Left ventricle myocardium inferior (tissue), 1 donor: ENCODE results near the gene THSD4. TPM values are rescaled to one million over a fixed set of nuclear protein-coding genes. Genes with fewer than 3 reads are reported as not detected.
A peak's percentile ranks its signal among the peaks of the same experiment; 100 is the strongest.

Source experiments
- DNase-seq: peaks from one replicate; pipeline ENCODE4 v3.0.0-alpha.2; 2020
- H3K27ac ChIP-seq: fragments of 200-600 bp; replicated peaks from 2 replicates; pipeline ENCODE4 v1.8.0; 2021
- H3K27me3 ChIP-seq: fragments of 200-600 bp; 2 replicates; pipeline ENCODE4 v1.8.0; 2021; ENCODE audit warnings: low read depth
- H3K36me3 ChIP-seq: fragments of 200-600 bp; 2 replicates; pipeline ENCODE4 v1.8.0; 2021
- H3K4me1 ChIP-seq: fragments of 200-600 bp; 2 replicates; pipeline ENCODE4 v1.8.0; 2021
- H3K4me3 ChIP-seq: fragments of 200-600 bp; 2 replicates; pipeline ENCODE4 v1.8.0; 2021; ENCODE audit warnings: mild to moderate bottlenecking, moderate library complexity
- H3K9me3 ChIP-seq: fragments of 200-600 bp; replicated peaks from 2 replicates; pipeline ENCODE4 v1.8.0; 2021
- CTCF ChIP-seq: fragments of 200-600 bp; IDR thresholded peaks from 2 replicates; pipeline ENCODE4 v1.8.0; 2021; ENCODE audit warnings: antibody characterized with exemption, mild to moderate bottlenecking, borderline replicate concordance
- intact Hi-C: fragments of 100-400 bp; cut with micrococcal nuclease; formaldehyde crosslinking; loops from one replicate; pipeline ENCODE4 v1.11.0; 2022
- total RNA-seq: library from RNA; stranded (reverse); fragmentation: NEBNext Ultra II Directional; extraction: Animal tissue kit (Norgen Biotek cat#: 25700); gene quantifications from one replicate; pipeline ENCODE4 v1.2.1, GENCODE V29; 2021
- donor health status: DM: no; HTN: yes; CAD: no; lungs with severe emphysema.

THSD4 gene
- total RNA-seq, 1 donor from 2014 or later, result 95.8 TPM

- Histone ChIP-seq H3K36me3 (no peaks in the 10 kb centered on the region), H3K4me1 (peaks cover 56% of the 10 kb centered on the region), H3K4me3 (no peak overlapping the region), H3K27ac (peak overlapping the region; percentile 81), H3K9me3 (no peaks in the 10 kb centered on the region), H3K27me3 (no peaks in the 10 kb centered on the region)
- DNase-seq, result no peak
- intact Hi-C loops, result no loop called here
- TF ChIP-seq CTCF, result no peak
These were observed 564.0 kb downstream of the THSD4 start for GRCh38 chr15:71679223-71679792.

GRCh38 chr15:71679793-71680353, 564.6 kb downstream of the THSD4 start:
- no peak for TF ChIP-seq CTCF
- Histone ChIP-seq H3K36me3 (no peaks in the 10 kb centered on the region), H3K27ac (peak overlapping the region; percentile 81), H3K27me3 (no peaks in the 10 kb centered on the region), H3K4me1 (peaks cover 52% of the 10 kb centered on the region), H3K9me3 (no peaks in the 10 kb centered on the region), H3K4me3 (no peak overlapping the region)
- intact Hi-C loops, result no loop called here
- DNase-seq, result no peak

GRCh38 chr15:71682001-71682400, 566.7 kb downstream of the THSD4 start:
- peak overlapping the region; percentile 17 for H3K27ac ChIP-seq
- H3K36me3 ChIP-seq, result no peaks in the 10 kb centered on the region
- H3K9me3 ChIP-seq, result no peaks in the 10 kb centered on the region
- TF ChIP-seq CTCF, result no peak
- intact Hi-C loops, result no loop called here
- no peak overlapping the region for H3K4me3 ChIP-seq
- peaks cover 48% of the 10 kb centered on the region for H3K4me1 ChIP-seq
- no peak for DNase-seq
- H3K27me3 ChIP-seq, result no peaks in the 10 kb centered on the region

DNA sequence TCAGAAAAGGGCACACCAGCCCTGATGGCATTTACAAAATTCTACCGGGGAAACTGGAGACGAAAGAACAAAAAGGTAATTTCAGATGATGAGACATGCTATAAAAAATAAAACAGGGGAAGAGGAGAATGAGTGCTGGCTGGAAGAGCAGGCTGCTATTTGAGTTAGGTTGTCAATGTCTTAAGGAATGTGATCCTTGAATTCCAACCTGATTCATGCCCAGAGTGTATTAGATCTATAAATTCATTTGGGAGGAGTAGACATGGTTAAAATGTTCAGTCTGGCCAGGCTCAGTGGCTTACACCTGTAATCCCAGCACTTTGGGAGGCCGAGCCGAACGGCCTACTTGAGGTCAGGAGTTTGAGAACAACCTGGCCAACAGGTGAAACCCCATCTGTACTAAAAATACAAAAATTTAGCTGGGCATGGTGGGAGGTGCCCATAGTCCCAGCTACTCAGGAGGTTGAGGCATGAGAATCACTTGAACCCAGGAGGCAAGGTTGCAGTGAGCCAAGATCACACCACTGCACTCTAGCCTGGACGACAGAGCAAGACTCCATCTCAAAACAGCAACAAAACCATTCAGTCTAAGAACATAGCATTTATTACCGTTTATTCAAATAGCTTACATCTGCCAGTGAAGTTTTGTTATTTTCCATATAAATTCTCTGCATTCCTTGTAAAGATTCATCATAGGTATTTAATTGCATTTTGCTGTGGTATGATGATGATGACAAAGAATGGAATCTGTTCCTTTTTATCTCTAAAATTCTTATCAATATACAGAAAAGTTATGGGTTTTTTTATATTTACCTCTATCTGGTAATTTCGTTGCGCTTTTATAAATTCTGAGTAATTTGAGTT, 568.4 kb downstream of the THSD4 start:
- intact Hi-C loops, result no loop called here
- Histone ChIP-seq H3K36me3 (no peaks in the 10 kb centered on the region), H3K4me1 (peaks cover 32% of the 10 kb centered on the region), H3K9me3 (no peaks in the 10 kb centered on the region), H3K27ac (no peak overlapping the region), H3K4me3 (no peak overlapping the region), H3K27me3 (no peaks in the 10 kb centered on the region)
- no peak for TF ChIP-seq CTCF
- DNase-seq, result no peak

DNA sequence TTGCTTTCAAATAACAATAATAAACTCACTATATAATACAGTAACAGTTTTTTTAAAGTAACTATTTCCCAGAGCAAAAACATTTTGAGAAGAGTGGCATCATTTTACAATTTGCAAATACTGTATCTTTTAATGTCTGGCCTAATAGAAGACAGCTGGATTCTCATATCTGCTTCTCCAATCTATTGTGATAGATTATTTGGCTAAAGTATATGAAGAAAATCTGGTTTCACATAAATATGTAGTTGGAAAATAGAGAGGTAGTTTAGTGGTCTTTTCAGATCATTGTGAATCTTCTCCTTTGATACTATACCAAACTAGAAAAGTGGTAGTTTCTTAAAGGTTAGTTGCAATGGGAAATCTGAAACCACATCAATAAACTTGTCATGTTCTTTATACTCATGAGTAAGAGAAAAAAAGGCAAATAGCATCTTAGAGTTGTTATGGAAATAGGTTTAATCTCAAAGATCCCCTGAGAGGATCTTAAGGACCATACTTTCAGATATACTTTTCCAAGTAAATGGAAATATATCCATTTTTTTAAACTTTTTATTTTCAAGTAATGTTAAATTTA, 570.2 kb downstream of the THSD4 start:
- Histone ChIP-seq H3K9me3 (no peaks in the 10 kb centered on the region), H3K27me3 (no peaks in the 10 kb centered on the region), H3K4me1 (peaks cover 27% of the 10 kb centered on the region), H3K27ac (no peak overlapping the region), H3K4me3 (no peak overlapping the region), H3K36me3 (no peaks in the 10 kb centered on the region)
- no peak for TF ChIP-seq CTCF
- DNase-seq, result no peak
- intact Hi-C loops, result no loop called here
